GM18867 (cell line): ENCODE results near the gene IFI27L1.

ENCODE experiments used
- ATAC-seq: cut with Tn5 transposase; IDR thresholded peaks from one replicate; pipeline ENCODE4 v1.9.1; 2021; ENCODE audit warnings: mild to moderate bottlenecking, moderate library complexity; ENCODE audit not compliant: unreplicated experiment

Gene IFI27L1, protein sequence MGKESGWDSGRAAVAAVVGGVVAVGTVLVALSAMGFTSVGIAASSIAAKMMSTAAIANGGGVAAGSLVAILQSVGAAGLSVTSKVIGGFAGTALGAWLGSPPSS

DNA sequence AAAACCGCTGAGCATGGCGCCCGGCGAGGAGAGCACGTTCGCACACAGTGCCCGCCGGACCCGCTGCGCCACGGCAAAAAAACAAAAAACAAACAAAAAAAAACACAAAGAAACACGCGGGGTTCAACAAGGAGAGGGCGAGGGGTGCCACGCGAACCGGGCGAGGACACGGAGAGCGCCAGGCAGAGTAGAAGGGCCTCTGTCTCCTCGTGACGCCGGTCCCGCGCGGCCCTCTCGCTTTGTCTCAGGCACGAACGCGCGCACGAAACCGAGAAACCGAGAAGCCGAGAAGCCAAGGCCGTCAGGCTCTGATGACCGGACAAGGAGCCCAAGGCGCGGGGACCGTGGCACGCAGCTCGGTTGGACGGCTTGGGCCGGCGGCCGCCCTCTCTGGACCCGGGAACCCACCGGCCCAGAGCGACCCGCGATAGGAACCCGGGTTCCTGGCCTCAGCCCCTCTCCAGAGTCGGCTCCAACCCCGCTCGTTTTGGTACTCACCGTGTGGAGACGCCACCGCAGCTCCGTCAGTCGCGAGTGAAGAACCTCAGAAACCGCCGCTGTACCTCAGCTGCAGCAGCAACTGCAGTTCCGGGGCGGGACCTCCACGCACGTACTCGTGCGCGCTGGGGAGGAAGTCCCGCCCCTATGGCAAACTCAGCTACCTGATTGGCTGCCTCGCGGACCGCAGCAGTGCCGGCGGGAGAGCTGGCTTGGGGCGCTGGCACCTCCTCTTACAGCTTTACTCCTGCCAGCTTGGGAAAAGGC is at the start of gene IFI27L1, which contains the start of gene DDX24:
TSS of gene IFI27L1 (plus strand) at position 690 of the 765 bp plus-strand sequence. CDS start 15,628 bp downstream, outside the sequence.
TSS of gene DDX24 (minus strand) at position 582 of the 765 bp plus-strand sequence. CDS start 1,460 bp downstream, outside the sequence.
- ATAC-seq: peak; percentile 98

GRCh38 chr14:94031883-94032279 is 49.2 kb upstream of the IFI27L1 start:
- no peak for ATAC-seq

DNA sequence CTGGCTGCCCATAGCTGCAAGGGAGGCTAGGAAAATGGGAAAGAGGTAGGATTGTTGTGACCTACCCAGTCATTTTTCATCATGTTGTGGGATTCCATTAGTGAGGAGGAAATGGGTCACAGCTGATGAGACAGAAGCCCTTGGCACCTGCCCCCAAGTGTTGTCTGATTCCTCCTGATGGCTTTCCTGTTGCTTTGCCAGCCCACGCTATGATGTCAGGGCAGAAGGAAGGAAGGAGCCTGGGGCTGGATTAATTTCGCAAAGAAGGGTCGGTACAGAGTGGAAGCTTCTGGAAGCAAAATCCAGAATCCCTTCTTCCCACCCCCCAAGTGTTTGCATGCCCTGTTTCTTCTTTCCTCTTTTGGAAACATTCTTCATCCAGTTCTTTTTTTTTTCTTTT is 46.2 kb upstream of the IFI27L1 start:
- ATAC-seq: no peak

DNA sequence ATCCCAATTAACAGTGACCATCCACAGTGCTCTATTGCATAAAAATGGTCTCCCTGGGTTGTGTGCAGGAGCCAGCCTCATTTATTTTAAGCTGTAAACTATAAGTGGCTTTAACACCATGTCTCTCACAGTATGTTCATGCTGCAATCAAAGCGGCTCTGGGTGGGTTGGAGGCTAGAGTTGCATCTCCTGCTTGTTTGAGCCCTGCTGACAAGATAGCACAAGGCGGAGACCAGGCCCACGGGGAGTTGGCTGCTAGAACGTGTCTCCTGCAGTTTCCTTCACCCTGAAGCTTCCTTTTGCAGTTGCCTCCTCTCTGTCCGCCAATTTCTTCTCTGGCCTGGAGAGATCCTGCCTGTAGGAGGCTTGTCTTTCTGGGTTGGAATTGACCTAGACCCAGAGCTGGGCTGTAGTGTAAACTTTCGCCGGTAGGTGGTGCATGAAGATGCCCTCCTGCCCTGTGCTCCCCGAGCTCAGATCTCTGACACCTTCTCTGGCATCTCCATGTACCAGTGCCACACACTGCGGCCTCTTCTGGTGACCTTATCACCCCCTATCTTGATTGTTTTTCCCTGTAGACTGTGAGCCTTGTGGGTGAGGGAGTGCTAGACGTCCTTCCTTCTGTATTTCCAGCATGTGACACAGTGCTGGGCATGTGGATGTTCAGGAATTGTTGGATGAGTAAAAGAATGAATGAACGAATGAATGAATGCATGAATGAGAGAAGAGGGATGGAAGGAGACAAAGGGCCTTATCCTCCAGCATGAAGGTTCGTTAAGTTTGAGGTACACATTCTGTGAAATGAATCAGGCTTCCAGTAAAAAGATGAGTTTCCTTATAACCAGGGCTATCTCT is 44.6 kb upstream of the IFI27L1 start:
- peak; percentile 83 for ATAC-seq

GRCh38 chr14:94037954-94038353 is 43.2 kb upstream of the IFI27L1 start:
- no peak for ATAC-seq

DNA sequence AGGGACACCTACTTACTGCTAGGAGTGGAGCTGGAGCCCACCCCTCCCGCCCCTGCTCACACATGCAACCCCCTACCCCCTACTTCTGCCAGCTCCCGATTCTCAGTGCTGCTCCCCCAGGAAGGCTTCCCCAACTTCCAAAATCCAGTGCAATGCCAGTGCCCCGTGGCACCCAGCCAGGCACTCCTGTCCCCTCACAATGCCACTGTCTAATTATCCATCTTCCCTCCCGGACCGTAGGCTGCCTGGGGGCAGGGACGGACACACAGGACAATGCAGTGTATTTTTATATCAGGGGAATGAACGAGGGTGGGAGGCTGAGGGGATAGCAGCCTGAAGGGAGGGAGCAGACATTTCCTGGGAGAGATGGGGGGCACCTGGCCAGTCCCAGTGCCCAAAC is 42.6 kb upstream of the IFI27L1 start:
- ATAC-seq: no peak

- no peak for ATAC-seq
Observed at GRCh38 chr14:94038921-94039629, 42.0 kb upstream of the IFI27L1 start.

DNA sequence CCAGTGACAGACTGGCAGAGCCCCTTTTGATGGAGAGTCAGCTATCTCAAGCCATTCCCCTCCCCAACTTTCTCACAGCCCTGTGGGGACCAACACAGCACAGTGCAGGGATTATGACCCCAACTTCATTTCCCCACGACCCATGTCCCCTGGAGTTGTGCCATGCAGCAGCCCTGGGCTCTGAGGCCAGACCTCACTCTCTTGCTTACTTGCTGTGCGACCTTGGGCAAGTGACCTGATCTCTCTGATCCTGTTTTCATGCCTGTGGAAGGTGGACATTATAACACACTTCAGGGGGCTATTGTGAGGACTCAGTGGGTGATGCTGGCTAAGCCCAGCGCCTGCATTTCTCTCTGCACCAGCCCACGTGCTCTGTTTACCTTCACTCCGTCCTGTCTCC is 40.9 kb upstream of the IFI27L1 start:
- ATAC-seq: no peak

DNA sequence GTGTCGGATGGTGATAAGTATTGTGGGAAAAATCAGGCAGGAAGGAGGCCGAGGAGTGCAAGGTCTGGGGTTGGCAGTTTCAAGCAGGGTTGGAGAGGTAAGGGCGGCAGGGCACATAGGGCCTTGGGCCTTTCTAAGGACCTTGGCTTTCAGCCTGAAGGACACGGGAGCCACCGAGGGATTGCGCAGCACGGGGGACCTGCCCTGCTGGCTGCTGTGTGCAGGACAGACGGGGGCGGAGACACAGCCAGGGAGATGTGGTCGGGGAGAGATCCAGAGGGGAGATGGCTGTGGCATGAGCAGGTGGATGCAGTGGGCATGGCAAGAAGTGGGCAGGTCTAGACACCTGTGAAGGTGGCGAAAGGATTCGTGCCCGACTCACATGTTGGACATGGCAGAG is 40.3 kb upstream of the IFI27L1 start:
- no peak for ATAC-seq

DNA sequence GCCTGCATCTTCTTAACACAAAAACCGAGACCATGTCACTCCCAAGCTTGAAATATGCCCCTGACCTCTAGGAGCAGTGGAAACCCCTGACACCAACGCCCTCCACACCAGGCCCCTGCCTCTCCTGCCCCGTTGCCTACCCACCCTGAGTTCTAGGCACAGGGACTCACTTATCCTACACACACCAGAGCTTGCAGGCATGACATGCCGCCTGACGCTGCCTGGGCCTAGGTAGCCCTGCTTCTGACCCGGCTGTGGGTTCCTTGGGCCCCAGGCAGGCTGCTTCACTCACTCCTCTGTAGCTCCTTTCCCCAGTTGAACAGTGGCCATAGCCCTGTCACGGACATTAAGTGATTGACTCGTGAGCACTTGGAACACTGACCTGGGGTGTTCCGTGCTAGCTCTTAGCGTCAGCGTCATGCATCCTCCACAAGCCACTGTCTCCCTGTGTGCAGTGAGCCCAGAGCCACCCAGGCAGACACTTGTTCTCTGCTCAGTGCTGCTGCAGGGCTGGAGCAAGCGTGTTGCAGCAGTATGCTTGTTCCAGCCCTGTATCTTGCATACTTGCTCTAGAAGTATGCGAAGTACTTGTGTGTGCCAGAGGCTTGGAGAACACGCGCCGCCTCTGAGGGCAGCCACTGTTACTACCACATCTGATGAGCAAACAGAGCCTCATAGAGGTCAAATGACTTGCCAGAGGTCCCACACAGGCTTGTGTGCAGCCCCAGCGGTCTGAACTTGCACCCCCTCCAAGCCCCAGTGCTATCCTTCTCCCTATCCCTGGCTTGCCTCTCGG is 39.4 kb upstream of the IFI27L1 start:
- ATAC-seq: no peak

- no peak for ATAC-seq
Observed at GRCh38 chr14:94042433-94043091, 38.5 kb upstream of the IFI27L1 start.

- ATAC-seq: no peak
Observed at GRCh38 chr14:94043111-94043755, 37.9 kb upstream of the IFI27L1 start.

GRCh38 chr14:94043756-94044475 is 37.2 kb upstream of the IFI27L1 start:
- no peak for ATAC-seq

DNA sequence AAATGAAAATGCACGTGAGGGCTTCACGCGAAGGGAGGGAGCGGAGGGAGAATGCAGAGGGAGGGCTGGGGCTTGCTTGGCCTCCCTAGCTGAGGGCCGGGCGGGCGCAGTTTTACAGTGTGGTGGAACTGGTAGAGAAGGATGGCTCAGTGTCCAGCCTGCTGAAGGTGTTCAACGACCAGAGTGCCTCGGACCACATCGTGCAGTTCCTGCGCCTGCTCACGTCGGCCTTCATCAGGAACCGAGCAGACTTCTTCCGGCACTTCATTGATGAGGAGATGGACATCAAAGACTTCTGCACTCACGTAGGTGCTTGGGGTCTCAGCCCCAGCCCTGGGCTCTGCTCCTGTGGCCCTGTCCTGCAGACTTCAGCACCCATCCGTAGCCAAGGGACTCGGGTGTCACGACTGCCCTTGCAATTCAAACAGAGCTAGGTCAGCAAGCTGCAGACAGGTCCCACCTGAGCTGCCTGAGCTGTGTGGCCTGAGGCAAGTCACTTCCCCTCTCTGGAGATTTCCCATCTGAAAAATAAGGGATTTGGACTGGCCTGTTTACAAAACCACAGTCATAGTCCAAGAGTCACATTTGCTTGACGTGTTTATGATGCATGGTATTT is 36.5 kb upstream of the IFI27L1 start:
- ATAC-seq: no peak

- no peak for ATAC-seq
Observed at GRCh38 chr14:94045101-94045500, 36.0 kb upstream of the IFI27L1 start.

DNA sequence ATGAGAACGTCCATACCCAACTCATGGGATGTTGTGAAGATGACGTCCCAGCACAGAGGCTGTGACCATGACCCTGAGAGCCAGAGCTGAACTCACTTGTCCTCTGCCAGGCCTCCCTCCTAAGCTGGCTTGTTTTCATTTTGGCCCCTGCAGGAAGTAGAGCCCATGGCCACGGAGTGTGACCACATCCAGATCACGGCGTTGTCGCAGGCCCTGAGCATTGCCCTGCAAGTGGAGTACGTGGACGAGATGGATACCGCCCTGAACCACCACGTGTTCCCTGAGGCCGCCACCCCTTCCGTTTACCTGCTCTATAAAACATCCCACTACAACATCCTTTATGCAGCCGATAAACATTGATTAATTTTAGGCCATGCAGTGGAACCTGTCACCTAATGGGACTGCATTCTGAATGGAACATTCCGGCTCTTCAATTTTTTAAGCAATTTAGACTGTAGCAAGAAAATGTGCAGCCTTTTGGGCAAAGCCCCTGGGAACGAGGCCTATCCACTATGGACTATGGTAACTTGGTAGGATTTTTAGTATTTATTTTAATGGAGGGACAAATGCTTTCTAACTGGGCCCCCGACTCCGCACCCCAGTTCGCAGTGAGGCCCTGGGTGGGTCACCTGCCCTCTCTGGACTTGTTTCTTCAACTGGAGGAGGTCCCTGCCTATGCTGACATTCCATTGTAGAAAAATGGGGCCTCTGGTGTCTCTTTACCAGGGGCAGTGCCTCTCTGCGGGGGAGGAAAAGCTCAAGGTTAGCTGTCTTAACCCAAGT is 35.4 kb upstream of the IFI27L1 start:
- no peak for ATAC-seq

DNA sequence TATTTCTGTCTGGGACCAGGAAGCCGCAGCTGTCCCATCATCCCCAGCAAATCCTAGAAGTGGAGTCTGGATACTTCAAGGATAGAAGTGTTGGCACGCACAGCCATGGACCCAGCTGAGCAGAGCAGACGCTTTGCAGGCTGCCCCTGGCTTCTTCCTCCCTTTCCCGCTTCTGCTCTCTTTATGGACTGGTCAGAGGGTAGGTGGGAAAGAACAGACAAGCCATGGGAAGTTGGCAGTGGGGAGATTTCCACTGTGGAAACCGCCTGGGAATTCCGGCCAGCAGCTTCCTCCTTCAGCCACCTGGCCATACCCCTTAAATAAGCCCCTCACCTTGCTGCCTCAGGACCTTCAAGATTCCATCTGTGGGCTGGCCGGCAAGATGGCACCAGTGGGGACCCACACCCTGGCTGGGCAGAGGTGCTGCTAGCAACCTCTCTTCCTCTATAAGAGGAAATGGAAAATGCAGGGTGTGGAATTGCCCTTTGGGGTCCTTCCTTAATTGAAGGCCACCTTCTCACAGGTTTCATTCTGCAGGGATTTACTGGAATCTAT is 34.3 kb upstream of the IFI27L1 start:
- no peak for ATAC-seq
